HCT116 (cell line): ENCODE results near the gene KNTC1. TPM values are rescaled to one million over a fixed set of nuclear protein-coding genes. Genes with fewer than 3 reads are reported as not detected.

ENCODE experiments used
- ATAC-seq: fragments of 200-7000 bp; cut with Tn5 transposase; 2 replicates; pipeline ENCODE4 v1.9.1; 2020; ENCODE audit warnings: mild to moderate bottlenecking, moderate library complexity
- BruUV-seq: library from RNA; stranded (reverse); fragments of 400-500 nt; replicated peaks from 2 replicates; lab custom pipeline; 2021; lab: Mats Ljungman, UMichigan
- CTCF ChIA-PET: fragments of 300-600 bp; sonication (Branson Sonifier 250); formaldehyde crosslinking; loops from one replicate; lab custom pipeline; 2021; ENCODE audit warnings: antibody characterized with exemption; lab: Charles Lee
- POLR2A ChIA-PET: fragments of 300-600, 350-600 bp; sonication (Branson Sonifier 250); formaldehyde crosslinking; loops from one replicate; lab custom pipeline; 2021; ENCODE audit warnings: antibody characterized with exemption; lab: Charles Lee
- RAD21 ChIA-PET, 2 experiments: fragments of 300-600 bp; sonication (Branson Sonifier 250); formaldehyde crosslinking; loops; one replicate each; lab custom pipeline; 2023; ENCODE audit warnings: low total read pairs in 2 of 2; ENCODE audit not compliant: uncharacterized antibody in 2 of 2, unreplicated experiment in 2 of 2, low non-redundant PET in 1 of 2; lab: Charles Lee
- DNase-seq: peaks from one replicate; pipeline ENCODE4 v3.0.0-alpha.2; 2010; ENCODE audit warnings: low read depth, low spot score
- H2AFZ ChIP-seq: fragments of 200-600 bp; shearing (Covaris generic), sonication (generic); 2 replicates; pipeline ENCODE4 v1.6.1; 2017; ENCODE audit warnings: low read depth, mixed run types, mixed read lengths, antibody characterized with exemption, low read length; ENCODE audit not compliant: poor library complexity, severe bottlenecking
- H3K27ac ChIP-seq: 2 replicates; pipeline ENCODE4 v1.5.1; 2012; ENCODE audit warnings: low read depth, low read length
- H3K27me3 ChIP-seq: fragments of 200-600 bp; sonication (generic); 2 replicates; pipeline ENCODE4 v1.6.1; 2016; ENCODE audit warnings: mixed run types, low read length, mixed read lengths; ENCODE audit not compliant: insufficient read depth
- H3K36me3 ChIP-seq, 2 experiments: fragments of 200-500 bp in 1 of 2; fragments of 200-600 bp in 1 of 2; sonication (Bioruptor generic) in 1 of 2; sonication (generic) in 1 of 2; 2 replicates each; pipeline versions ENCODE4 v1.5.1 to v1.6.1; 2014 to 2016; ENCODE audit warnings: low read length in 2 of 2, inconsistent platforms in 1 of 2, mixed read lengths in 1 of 2, mixed run types in 1 of 2; ENCODE audit not compliant: insufficient read depth in 2 of 2, control insufficient read depth in 1 of 2
- H3K4me1 ChIP-seq, 2 experiments: fragments of 200-600 bp in 1 of 2; sonication (generic) in 1 of 2; 2 replicates each; pipeline versions ENCODE4 v1.5.1 to v1.6.1; 2012 to 2017; ENCODE audit warnings: low read length in 2 of 2, inconsistent platforms in 1 of 2, mild to moderate bottlenecking in 1 of 2, mixed read lengths in 1 of 2, mixed run types in 1 of 2, moderate library complexity in 1 of 2; ENCODE audit not compliant: insufficient read depth in 2 of 2, control insufficient read depth in 1 of 2
- H3K4me2 ChIP-seq: fragments of 200-600 bp; sonication (generic); 2 replicates; pipeline ENCODE4 v1.6.1; 2017; ENCODE audit warnings: mixed run types, low read length, mixed read lengths
- H3K4me3 ChIP-seq, 2 experiments: fragments of 200-600 bp in 1 of 2; sonication (generic) in 1 of 2; replicated peaks in 1 of 2; 2 replicates each; pipeline ENCODE4 v1.5.1; 2011 to 2016; ENCODE audit warnings: low read length in 2 of 2, control low read depth in 1 of 2, low read depth in 1 of 2, mild to moderate bottlenecking in 1 of 2, mixed read lengths in 1 of 2, mixed run types in 1 of 2
- H3K79me2 ChIP-seq: fragments of 200-600 bp; sonication (generic); 2 replicates; pipeline ENCODE4 v1.6.1; 2017; ENCODE audit warnings: mild to moderate bottlenecking, mixed run types, low read length, moderate library complexity, mixed read lengths; ENCODE audit not compliant: insufficient read depth
- H3K9ac ChIP-seq: fragments of 200-600 bp; sonication (generic); 2 replicates; pipeline ENCODE4 v1.6.1; 2016; ENCODE audit warnings: low read length, mixed read lengths
- H3K9me2 ChIP-seq: fragments of 200-600 bp; sonication (generic), shearing (Covaris generic); 2 replicates; pipeline ENCODE4 v1.6.1; 2017; ENCODE audit warnings: mixed run types, mild to moderate bottlenecking, moderate library complexity; ENCODE audit not compliant: insufficient read depth
- H3K9me3 ChIP-seq, 2 experiments: fragments of 200-500 bp in 1 of 2; fragments of 200-600 bp in 1 of 2; sonication (Bioruptor generic) in 1 of 2; sonication (generic) in 1 of 2; 2 replicates each; pipeline ENCODE4 v1.6.1; 2014 to 2017; ENCODE audit warnings: low read length in 2 of 2, mixed read lengths in 2 of 2, inconsistent platforms in 1 of 2, low read depth in 1 of 2, mild to moderate bottlenecking in 1 of 2, mixed run types in 1 of 2, moderate library complexity in 1 of 2; ENCODE audit not compliant: control insufficient read depth in 1 of 2, insufficient read depth in 1 of 2
- H4K20me1 ChIP-seq: fragments of 200-600 bp; sonication (generic), shearing (Covaris generic); 2 replicates; pipeline ENCODE4 v1.6.1; 2017; ENCODE audit warnings: mixed run types, mild to moderate bottlenecking, moderate library complexity; ENCODE audit not compliant: insufficient read depth
- CBX3 ChIP-seq: IDR thresholded peaks from 2 replicates; pipeline ENCODE4 v1.6.1; 2012; ENCODE audit warnings: low read depth
- CEBPB ChIP-seq: IDR thresholded peaks from 2 replicates; pipeline ENCODE4 v1.6.1; 2012; ENCODE audit warnings: low read depth
- EGR1 ChIP-seq: IDR thresholded peaks from 2 replicates; pipeline ENCODE4 v1.6.1; 2012; ENCODE audit warnings: low read depth
- EZH2 ChIP-seq: fragments of 200-600 bp; sonication (generic); IDR thresholded peaks from 2 replicates; pipeline ENCODE4 v1.6.1; 2017; ENCODE audit warnings: antibody characterized with exemption, mixed run types
- EZH2phosphoT487 ChIP-seq: fragments of 200-600 bp; IDR thresholded peaks from 2 replicates; pipeline ENCODE4 v1.6.1; 2018; ENCODE audit warnings: antibody characterized with exemption, borderline replicate concordance
- FOSL1 ChIP-seq: IDR thresholded peaks from 2 replicates; pipeline ENCODE4 v1.6.1; 2012; ENCODE audit warnings: low read depth
- JUND ChIP-seq: IDR thresholded peaks from 2 replicates; pipeline ENCODE4 v1.6.1; 2012
- POLR2A ChIP-seq: IDR thresholded peaks from 2 replicates; pipeline ENCODE4 v1.7.0; 2011; ENCODE audit warnings: borderline replicate concordance; ENCODE audit not compliant: insufficient read depth, insufficient read length; ENCODE audit errors: extremely low read depth
- RAD21 ChIP-seq: IDR thresholded peaks from 2 replicates; pipeline ENCODE4 v1.6.1; 2012; ENCODE audit warnings: low read depth, mild to moderate bottlenecking
- SIN3A ChIP-seq: IDR thresholded peaks from 2 replicates; pipeline ENCODE4 v1.6.1; 2012; ENCODE audit warnings: low read depth
- SP1 ChIP-seq: IDR thresholded peaks from 2 replicates; pipeline ENCODE4 v1.6.1; 2012; ENCODE audit warnings: low read depth
- SRF ChIP-seq: IDR thresholded peaks from 2 replicates; pipeline ENCODE4 v1.6.1; 2012; ENCODE audit warnings: low read depth
- TCF7L2 ChIP-seq: IDR thresholded peaks from 2 replicates; pipeline ENCODE4 v1.7.0; 2011; ENCODE audit warnings: borderline replicate concordance, inconsistent platforms; ENCODE audit not compliant: insufficient read depth, insufficient read length; ENCODE audit errors: extremely low read depth
- YY1 ChIP-seq: IDR thresholded peaks from 2 replicates; pipeline ENCODE4 v1.6.1; 2011; ENCODE audit warnings: low read length, low read depth, moderate library complexity, mild to moderate bottlenecking; ENCODE audit not compliant: insufficient replicate concordance; ENCODE audit errors: extremely low read depth
- ZFX ChIP-seq: fragments of 450-650 bp; IDR thresholded peaks from 2 replicates; pipeline ENCODE4 v1.6.1; 2017
- ZNF274 ChIP-seq: fragments of 200-500 bp; sonication (Bioruptor generic); IDR thresholded peaks from 2 replicates; pipeline ENCODE4 v1.6.1; 2014; ENCODE audit warnings: mild to moderate bottlenecking, low read depth, low read length, inconsistent platforms
- intact Hi-C: fragments of 100-400 bp; cut with micrococcal nuclease; formaldehyde crosslinking; loops from 2 replicates; pipeline ENCODE4 v1.10.0; 2022
- total RNA-seq: library from RNA; stranded (reverse); gene quantifications from one replicate; pipeline ENCODE4 v1.2.1, GENCODE V29; 2021; ENCODE audit not compliant: unreplicated experiment
- TF ChIP-seq, protein P1 (sequence below): IDR thresholded peaks from 2 replicates; pipeline ENCODE4 v1.6.1; 2012
- TF ChIP-seq, protein P2 (sequence below): IDR thresholded peaks from 2 replicates; pipeline ENCODE4 v1.6.1; 2012
- TF ChIP-seq, protein P3 (sequence below), 3 experiments: fragments of 200-600 bp in 1 of 3; sonication (generic) in 1 of 3; IDR thresholded peaks in 2 of 3; conservative IDR thresholded peaks in 1 of 3; 2 replicates each; pipeline ENCODE4 v1.5.1; 2012 to 2017; ENCODE audit warnings: low read depth in 2 of 3, low read length in 2 of 3, antibody characterized with exemption in 1 of 3, borderline replicate concordance in 1 of 3, control low read depth in 1 of 3, mild to moderate bottlenecking in 1 of 3, mixed read lengths in 1 of 3, mixed run types in 1 of 3, moderate library complexity in 1 of 3; ENCODE audit not compliant: insufficient read depth in 1 of 3

The KNTC1 gene
- total RNA-seq, 1 experiment from 2014 or later: 70.2 TPM

GRCh38 chr12:122659579-122659978 lies 132.5 kb downstream of the KNTC1 start:
- Histone ChIP-seq H3K9ac (no peak overlapping the region), H3K9me2 (no peaks in the 10 kb centered on the region), H3K4me1 (no peaks in the 10 kb centered on the region), H2AFZ (no peak overlapping the region), H3K36me3 (no peaks in the 10 kb centered on the region), H3K4me2 (no peak overlapping the region), H4K20me1 (no peaks in the 10 kb centered on the region), H3K4me3 (no peak overlapping the region), H3K27me3 (no peaks in the 10 kb centered on the region), H3K9me3 (no peaks in the 10 kb centered on the region), H3K79me2 (no peaks in the 10 kb centered on the region), H3K27ac (no peak overlapping the region)
- intact Hi-C loops: no loop called here
- no TSS peak for BruUV-seq
- ChIA-PET CTCF (interaction anchor here (0.6 to 1.4 kb wide), 2 partner anchors 19 kb away, joined by 3 read pairs; no protein-coding TSS in a partner anchor), POLR2A (no interaction called here), RAD21 (no interaction called here)
- ATAC-seq (no peak), DNase-seq (no peak)
- TF ChIP-seq SIN3A (no peak), EZH2phosphoT487 (no peak), RAD21 (no peak), EGR1 (no peak)

GRCh38 chr12:122661246-122661645 lies 134.2 kb downstream of the KNTC1 start:
- Histone ChIP-seq H3K27ac (no peak overlapping the region), H3K4me3 (no peak overlapping the region), H2AFZ (no peak overlapping the region), H3K4me1 (no peaks in the 10 kb centered on the region), H3K36me3 (no peaks in the 10 kb centered on the region), H4K20me1 (no peaks in the 10 kb centered on the region), H3K9me3 (no peaks in the 10 kb centered on the region), H3K79me2 (no peaks in the 10 kb centered on the region), H3K9me2 (no peaks in the 10 kb centered on the region), H3K9ac (no peak overlapping the region), H3K4me2 (no peak overlapping the region), H3K27me3 (no peaks in the 10 kb centered on the region)
- ChIA-PET RAD21 (no interaction called here), CTCF (interaction anchor here (0.6 kb wide), 1 partner anchor 189 kb away, joined by 3 read pairs; no protein-coding TSS in a partner anchor), POLR2A (no interaction called here)
- intact Hi-C loops: no loop called here
- TF ChIP-seq TCF7L2: no peak
- no peak for TF ChIP-seq CEBPB
- TF ChIP-seq, protein P1, sequence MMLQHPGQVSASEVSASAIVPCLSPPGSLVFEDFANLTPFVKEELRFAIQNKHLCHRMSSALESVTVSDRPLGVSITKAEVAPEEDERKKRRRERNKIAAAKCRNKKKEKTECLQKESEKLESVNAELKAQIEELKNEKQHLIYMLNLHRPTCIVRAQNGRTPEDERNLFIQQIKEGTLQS: no peak
- TF ChIP-seq ZNF274: no peak
- no peak for TF ChIP-seq SRF
- no peak for TF ChIP-seq FOSL1
- TF ChIP-seq, protein P2, sequence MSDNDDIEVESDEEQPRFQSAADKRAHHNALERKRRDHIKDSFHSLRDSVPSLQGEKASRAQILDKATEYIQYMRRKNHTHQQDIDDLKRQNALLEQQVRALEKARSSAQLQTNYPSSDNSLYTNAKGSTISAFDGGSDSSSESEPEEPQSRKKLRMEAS: no peak
- no peak for TF ChIP-seq SP1
- no peak for TF ChIP-seq ZFX
- no peak for TF ChIP-seq JUND
- TF ChIP-seq, protein P3, sequence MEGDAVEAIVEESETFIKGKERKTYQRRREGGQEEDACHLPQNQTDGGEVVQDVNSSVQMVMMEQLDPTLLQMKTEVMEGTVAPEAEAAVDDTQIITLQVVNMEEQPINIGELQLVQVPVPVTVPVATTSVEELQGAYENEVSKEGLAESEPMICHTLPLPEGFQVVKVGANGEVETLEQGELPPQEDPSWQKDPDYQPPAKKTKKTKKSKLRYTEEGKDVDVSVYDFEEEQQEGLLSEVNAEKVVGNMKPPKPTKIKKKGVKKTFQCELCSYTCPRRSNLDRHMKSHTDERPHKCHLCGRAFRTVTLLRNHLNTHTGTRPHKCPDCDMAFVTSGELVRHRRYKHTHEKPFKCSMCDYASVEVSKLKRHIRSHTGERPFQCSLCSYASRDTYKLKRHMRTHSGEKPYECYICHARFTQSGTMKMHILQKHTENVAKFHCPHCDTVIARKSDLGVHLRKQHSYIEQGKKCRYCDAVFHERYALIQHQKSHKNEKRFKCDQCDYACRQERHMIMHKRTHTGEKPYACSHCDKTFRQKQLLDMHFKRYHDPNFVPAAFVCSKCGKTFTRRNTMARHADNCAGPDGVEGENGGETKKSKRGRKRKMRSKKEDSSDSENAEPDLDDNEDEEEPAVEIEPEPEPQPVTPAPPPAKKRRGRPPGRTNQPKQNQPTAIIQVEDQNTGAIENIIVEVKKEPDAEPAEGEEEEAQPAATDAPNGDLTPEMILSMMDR (IDR thresholded peaks at IDR 0.05 in 2 of 3, conservative IDR thresholded peaks at IDR 0.05 in 1 of 3; ENCODE audit: borderline replicate concordance in 1 of 3, insufficient read depth in 1 of 3, low read depth in 2 of 3, low read length in 2 of 3): no peak
- TF ChIP-seq POLR2A: no peak
- TF ChIP-seq EZH2phosphoT487: no peak
- no peak for TF ChIP-seq YY1
- no peak for TF ChIP-seq SIN3A
- TF ChIP-seq EZH2: no peak
- no peak for TF ChIP-seq CBX3
- BruUV-seq: no TSS peak
- no peak for ATAC-seq
- no peak for DNase-seq
